ENCODE results near the gene LGI1.
A peak's percentile ranks its signal among the peaks of the same experiment; 100 is the strongest.

LGI1 gene

DNA sequence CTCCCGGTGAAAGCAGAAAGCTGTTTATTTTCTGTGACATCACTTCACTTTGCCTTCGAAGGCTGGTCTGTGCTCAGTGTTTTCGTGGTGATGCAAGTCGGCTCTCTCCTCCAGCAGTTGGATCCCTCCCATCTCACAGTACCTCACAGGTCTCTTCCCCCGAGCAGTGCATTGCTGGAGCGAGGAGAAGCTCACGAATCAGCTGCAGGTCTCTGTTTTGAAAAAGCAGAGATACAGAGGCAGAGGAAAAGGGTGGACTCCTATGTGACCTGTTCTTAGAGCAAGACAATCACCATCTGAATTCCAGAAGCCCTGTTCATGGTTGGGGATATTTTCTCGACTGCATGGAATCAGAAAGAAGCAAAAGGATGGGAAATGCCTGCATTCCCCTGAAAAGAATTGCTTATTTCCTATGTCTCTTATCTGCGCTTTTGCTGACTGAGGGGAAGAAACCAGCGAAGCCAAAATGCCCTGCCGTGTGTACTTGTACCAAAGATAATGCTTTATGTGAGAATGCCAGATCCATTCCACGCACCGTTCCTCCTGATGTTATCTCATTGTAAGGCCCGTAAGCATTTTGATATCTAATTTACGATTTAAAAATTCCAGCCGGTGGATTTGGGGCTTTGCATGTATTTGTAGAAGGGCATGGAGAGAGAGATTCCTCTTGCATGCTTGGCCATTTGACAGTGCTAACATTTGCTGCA, at the start of gene LGI1:
LGI1 (plus strand) TSS at position 136 of the 707 bp plus-strand sequence; CDS start at position 345, 209 bp downstream.
- TF ChIP-seq, protein P1, sequence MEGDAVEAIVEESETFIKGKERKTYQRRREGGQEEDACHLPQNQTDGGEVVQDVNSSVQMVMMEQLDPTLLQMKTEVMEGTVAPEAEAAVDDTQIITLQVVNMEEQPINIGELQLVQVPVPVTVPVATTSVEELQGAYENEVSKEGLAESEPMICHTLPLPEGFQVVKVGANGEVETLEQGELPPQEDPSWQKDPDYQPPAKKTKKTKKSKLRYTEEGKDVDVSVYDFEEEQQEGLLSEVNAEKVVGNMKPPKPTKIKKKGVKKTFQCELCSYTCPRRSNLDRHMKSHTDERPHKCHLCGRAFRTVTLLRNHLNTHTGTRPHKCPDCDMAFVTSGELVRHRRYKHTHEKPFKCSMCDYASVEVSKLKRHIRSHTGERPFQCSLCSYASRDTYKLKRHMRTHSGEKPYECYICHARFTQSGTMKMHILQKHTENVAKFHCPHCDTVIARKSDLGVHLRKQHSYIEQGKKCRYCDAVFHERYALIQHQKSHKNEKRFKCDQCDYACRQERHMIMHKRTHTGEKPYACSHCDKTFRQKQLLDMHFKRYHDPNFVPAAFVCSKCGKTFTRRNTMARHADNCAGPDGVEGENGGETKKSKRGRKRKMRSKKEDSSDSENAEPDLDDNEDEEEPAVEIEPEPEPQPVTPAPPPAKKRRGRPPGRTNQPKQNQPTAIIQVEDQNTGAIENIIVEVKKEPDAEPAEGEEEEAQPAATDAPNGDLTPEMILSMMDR (IDR thresholded peaks at IDR 0.05; ENCODE audit: insufficient read depth, low read depth, low read length, missing control alignments): no peak
- no peak within 1 kb of the TSS for H3K4me3 ChIP-seq (ENCODE audit: low read length)
- DNase-seq (ENCODE audit: low read depth): no peak

DNA sequence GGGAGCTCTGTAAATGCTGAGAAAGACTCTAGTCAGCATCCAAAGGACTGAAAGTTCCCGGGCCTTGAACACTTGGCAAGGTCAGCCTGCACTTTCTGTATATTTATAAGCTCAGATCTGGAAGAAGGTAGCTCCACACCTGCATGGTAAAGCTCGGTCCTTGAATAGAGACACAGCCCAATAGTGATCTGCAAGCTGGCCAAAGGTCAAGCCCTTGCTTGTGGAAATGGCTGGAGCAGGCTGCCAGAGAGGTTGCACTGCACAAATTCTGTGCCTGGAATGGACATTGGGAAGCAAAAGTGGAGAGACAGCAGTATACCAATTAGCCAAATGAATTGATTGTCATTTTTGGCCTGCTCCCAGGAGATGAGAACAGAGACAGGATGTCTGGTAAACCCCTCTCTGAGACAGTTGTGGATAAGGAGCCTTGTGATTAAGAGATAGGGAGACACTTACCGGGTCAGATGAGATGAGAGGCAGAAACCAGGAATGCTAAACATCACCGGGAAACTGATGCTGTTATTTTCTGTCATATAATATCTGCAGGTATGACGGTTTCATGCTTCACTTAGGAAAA, 47.3 kb upstream of the LGI1 start:
- TF ChIP-seq, protein P1 (IDR thresholded peaks at IDR 0.05; ENCODE audit: insufficient read depth, low read depth, low read length, missing control alignments): no peak
- no peak for DNase-seq (ENCODE audit: low read depth)
- H3K4me3 ChIP-seq (ENCODE audit: low read length): no peak overlapping the region

DNA sequence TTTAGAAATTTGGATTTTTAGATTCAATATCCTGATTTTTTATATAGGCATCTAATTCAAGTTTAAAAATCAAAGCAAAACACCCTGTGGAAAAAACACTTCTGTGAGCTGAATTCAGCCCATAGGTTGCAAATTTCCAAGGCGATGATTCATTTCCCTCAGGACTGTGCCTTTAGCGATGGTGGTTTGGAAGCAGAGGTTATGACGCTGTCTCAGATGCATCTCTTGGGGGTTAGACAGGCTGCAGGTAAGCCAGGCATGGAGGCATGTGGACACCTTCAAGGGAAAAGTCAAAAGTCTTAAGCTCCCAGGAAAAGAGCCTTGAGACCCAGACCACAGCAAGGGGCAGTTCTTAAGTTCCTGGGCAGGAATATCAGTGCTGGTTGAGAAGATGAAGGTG, 45.8 kb upstream of the LGI1 start:
- DNase-seq (ENCODE audit: low read depth): peak; percentile 40
- H3K4me3 ChIP-seq (ENCODE audit: low read length): no peak overlapping the region
- TF ChIP-seq, protein P1 (IDR thresholded peaks at IDR 0.05; ENCODE audit: insufficient read depth, low read depth, low read length, missing control alignments): no peak

DNA sequence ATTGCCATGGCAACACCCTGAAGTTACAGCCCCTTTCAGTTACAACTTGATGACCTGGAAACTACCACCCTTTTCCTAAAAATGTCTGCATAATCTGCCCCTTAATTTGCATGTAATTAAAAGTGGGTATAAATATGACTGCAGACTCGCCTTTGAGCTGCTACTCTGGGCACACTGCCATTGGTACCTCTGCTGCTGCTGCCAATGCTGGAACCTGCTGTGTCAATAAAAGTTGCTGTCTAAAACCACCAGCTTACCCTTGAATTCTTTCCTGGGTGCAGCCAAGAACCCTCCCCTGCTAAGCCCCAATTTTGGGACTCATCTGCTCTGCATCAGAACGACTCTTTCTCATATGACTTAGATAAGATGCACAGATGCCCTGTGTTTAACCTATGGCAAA, 45.1 kb upstream of the LGI1 start:
- TF ChIP-seq, protein P1 (IDR thresholded peaks at IDR 0.05; ENCODE audit: insufficient read depth, low read depth, low read length, missing control alignments): no peak
- DNase-seq (ENCODE audit: low read depth): no peak

DNA sequence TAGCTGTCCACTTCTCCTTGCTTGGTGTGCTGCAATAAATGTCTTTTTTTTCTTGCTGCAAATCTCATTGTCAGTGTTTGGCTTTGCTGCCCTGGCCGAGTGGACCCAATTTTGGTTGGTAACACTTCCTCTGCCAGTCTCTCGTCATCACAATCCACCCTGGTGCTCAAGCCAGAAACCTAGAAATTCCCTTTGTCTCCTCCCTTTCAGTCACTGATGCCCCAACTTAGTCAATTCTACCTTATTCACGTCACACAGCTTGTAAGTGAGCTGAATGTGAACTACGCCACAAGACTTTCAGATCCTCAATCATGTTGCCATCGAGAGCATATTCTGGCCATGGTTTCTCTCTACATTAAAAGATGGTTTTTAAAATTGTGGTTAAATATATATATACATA, 42.4 kb upstream of the LGI1 start:
- no peak overlapping the region for H3K4me3 ChIP-seq (ENCODE audit: low read length)
- TF ChIP-seq, protein P1 (IDR thresholded peaks at IDR 0.05; ENCODE audit: insufficient read depth, low read depth, low read length, missing control alignments): no peak
- DNase-seq (ENCODE audit: low read depth): no peak

More for the DNA sequence above, 45.1 kb upstream of the LGI1 start:
- H3K4me3 ChIP-seq (ENCODE audit: low read length): no peak overlapping the region

DNA sequence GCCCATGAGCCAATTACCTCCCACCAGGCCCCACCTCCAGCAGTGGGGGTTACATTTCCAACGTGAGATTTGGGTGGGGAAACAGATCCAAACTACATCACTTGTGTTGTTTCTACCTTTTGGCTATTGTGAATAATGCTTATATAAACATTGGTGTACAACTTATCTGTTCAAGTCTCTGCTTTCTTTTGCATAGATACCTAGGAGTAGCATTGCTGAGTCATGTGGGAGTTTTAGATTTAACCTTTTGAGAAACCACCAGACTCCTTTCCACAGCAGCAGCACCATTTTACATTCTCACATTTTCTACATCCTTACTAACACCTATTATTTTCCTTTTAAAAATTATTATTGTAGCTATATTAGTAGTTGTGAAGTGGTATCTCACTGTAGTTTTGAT, 41.0 kb upstream of the LGI1 start:
- peak; percentile 20 for DNase-seq (ENCODE audit: low read depth)
- no peak overlapping the region for H3K4me3 ChIP-seq (ENCODE audit: low read length)
- TF ChIP-seq, protein P1 (IDR thresholded peaks at IDR 0.05; ENCODE audit: insufficient read depth, low read depth, low read length, missing control alignments): no peak
